ENCODE measurements around the gene RPTOR.

RPTOR gene

DNA sequence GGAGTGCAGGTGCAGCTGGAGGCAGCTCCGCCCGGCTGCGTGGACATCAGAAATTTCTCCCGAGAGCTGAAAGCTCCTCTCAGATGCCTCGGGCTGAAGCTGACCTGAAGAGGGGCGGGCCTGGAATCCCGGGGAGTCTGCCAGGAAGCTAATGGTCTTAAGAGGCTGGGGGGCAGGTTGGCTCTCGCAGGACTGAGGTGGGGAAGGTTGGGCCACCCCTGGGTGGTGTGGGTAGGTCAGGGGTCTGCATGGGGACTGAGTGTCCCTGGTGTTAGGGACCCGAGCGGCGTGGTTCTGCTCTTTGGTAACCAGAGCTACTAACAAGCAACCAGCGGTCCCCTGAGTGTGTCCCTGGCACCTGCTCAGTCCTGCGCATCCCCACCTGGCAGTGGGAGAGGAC lies 450.5 kb downstream of the RPTOR start:
- no peak for DNase-seq

DNA sequence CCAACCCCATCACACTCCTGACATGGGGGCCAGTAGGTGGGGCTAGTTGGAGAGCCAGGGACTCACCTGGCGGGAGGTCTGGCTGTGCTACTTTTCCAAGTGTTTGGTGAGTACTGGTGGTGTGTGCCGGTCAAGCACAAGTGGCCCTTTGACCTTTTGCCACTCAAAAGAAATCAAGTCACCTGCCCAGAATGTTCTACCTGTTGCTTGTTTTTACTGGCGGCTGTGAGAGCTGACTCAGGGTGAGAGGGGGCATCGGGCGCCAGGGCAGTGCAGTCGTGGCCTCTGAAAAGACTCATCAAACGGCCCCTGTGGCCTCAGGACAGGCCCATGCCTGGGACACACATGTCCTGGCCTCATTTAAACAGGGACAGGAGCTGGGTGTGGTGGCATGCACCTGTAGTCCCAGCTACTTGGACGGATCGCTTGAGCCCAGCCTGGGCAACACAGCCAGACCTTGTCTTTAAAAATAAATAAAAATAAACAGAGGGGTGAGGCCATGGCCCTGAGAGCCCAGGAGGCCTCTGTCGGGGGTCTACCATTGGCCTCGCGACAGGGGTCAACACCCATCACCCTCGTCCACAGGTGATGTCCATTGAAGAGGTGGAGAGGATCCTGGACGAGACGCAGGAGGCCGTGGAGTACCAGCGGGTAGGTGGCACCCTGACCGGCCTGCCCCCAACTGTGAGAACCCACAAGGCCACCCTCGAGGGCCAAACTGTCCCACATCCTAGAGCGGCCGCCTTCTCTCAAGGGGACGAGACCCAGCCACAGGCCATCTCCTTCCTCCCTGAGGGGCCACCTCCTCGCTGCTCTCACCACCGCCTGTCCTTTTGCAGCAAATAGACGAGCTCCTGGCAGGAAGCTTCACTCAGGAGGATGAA lies 452.0 kb downstream of the RPTOR start:
- DNase-seq, result no peak

DNA sequence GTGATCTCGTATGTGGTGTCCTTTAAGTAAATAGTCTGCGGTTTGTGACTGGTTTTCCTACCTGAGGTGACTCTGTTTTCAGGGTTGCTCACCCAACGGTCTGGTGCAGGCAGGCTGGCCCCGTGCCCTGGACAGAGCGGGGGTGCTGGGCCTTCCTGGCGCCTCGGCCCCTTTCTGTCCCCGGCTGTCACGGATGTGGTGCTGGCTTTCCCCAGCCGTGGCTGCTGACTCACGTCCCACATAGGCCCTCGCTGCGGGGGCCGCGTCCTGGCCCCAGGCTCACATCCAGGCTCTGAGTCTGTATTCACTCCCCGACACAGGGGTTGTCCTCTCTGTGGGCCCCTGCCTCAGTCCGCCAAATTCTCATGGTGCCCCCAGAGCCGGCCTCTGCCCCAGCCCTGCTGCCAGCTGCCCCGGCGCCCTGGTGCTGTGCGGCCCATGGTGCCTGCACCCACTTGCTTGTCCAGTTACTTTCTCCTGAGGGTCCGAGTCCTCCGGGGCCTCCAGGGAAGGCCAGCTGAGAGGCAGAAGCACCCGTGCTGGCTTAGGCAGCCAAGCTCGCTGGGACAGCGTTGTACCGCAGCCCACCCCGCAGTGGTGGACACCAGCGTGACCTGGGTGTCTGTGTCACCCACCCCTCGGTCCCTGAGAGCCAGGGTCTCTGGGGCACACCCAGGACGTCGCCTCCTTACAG lies 452.9 kb downstream of the RPTOR start:
- DNase-seq, result no peak

DNA sequence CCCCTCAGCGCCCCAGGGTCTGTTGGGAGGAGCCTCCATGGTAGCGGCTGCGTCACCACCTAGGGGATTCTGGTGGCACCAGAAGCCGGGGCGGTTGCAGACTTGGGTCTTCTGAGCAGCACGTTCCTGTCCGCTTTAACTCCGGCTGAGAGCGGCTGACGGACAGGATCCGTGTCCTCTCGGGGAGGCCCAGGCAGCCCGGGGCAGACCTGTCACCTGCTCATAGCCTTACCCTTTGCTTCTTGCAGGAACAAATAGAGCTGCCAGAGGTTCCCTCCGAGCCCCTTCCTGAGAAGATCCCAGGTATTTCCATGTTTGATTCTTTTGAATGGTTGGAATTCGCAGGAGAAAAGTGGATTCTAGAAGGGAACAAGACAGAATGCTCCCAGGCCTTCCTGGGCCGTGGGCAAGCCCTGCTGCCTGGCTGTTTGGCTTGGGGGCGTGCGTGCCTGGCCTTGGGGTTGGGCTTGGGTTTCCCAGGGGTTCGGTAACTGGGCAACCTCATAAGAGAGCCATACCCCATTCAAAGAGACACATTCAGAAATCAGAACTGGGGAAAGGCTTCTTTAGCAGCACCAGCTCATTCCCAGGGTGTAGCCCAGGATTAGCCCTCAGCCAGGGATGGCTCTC lies 453.6 kb downstream of the RPTOR start:
- DNase-seq, result no peak

DNA sequence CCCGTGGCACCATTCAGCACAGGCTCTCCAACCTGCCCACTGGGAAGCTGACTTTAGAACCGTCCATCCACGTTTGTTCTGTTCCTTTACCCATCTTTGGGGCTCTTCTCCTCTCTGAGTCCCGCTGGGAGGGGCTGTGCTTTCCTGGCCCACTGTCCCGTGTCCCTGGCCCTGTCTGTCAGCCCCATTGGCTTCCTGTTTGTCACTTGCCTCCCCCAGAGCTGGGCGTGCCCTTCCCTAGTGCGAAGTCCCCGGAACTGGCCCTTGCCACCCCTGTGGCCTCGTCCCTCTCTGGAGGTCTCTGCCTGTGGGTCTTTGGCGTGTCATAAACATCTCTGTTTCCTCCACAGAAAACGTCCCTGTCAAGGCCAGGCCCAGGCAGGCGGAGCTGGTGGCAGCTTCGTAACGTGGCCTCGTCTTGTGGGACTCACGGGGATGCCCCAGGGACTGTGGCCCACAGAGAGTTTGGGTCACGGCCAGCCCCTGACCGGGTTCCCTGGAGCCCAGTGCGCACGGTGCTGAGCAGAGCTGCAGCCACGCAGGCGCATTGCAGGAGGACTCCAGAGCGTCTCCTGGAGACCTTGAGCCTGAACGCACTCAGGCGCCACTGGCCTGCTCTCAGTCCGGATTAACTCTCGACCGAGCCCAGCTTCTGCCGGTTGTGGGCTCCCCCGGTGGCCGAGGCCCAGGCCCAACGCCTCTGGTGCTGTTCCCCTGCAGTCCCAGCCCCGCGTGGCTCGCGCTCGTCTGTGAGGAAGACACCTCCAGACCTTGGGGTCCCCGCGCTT lies 454.3 kb downstream of the RPTOR start:
- DNase-seq, result no peak

DNA sequence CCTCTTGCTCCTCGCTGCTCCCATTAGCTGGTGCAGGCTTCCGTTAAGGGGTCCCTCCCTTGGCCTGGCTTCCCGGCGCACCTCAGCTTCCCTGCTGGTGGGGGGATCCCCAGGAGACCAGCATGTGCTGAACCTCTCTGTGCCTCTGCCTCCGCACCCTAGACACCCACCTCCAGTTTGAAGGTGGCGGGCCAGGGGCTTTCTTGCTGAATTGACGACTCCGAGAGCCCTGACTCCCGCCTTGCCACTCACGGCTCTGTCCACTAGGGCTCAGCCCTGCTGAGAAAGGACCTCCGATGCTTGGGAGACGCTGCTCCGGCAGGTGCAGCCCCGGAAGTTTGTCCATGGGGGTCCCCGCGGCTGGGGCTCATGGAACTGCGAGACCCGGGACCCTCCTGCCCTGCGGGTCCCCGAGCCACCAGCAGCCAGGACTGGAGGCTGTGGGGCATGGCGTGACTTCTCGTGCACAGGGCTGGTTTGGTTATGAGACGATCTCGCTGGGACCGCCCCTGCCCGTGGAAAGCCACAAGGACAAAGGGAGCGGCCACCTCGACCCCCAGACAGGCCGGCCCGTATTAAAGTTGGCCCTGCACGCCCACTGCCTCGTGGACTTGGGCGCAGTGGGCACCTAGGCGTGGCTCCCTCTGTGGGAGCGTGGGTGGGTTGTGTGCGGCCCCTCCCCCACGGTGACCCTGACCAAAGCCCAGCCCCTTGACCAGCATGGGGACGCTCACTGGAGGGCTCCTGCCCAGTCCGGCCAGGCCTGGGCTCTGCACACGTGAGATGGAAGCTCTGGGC lies 455.1 kb downstream of the RPTOR start:
- DNase-seq, result no peak

DNA sequence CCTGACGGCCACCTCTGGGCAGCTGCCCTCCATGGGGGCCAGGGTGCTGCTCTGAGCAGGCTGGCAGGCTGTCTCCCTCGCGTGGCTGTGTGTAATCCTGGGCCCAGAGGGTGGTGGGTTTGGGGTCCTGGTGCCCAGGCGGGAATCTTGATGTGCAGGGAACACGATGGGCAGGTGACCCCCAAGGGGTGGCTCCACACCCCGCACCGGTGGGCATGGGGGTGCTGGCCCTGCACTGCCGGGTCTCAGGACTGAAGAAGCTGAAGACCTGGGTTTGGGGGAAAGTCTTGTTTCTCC lies 455.6 kb downstream of the RPTOR start:
- no peak for DNase-seq

DNA sequence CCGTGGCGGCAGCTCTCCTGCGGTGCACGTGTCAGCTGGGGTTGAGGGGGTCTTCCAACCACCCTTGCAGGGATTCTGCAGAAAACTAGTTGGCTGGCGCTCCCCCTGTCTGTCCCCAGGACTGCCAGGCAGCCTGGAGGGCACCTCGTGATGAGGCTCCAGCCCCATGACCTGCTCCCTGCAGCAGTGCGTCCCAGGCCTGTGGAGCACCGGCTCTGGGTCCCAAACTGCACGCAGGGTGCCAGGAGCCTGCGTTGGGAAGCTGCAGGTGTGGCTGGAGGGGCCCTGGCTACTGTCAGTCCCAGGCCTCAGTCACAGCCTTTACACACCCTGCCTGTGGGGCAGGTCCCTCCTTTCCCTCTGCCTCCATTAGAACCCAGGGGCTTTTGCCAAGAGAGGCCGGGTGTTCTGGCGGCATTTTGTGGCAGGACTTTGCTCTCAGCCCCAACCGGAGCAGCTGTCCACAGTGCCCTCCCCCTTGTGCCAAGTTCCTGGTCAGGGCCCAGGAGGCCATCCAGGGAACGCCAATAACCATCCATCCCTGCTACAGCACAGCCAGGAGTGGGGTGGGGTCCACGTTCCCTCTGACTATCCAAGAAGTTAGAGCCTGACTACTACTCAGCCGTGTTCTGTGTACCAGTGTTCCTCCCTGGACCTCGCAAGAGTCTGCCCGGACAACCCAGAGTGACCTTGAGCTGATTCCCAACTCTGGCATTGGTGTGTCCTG lies 456.2 kb downstream of the RPTOR start:
- no peak for DNase-seq

DNA sequence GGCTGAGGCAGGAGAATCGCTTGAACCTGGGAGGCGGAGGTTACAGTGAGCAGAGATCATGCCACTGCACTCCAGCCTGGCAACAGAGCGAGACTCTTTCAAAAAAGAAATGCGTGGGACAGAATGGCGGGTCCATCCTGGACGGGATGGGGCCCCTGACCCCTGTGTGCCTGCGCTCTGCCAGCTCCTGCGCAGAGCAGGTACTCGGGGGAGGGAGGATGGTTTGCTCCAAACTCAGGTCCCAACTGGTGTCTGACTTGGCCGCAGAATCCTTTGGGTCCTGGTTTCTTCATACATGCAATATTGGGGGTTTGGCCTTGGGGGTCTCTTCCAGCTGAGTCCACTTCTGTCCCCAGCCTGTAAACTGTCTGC lies 457.4 kb downstream of the RPTOR start:
- DNase-seq, result no peak

DNA sequence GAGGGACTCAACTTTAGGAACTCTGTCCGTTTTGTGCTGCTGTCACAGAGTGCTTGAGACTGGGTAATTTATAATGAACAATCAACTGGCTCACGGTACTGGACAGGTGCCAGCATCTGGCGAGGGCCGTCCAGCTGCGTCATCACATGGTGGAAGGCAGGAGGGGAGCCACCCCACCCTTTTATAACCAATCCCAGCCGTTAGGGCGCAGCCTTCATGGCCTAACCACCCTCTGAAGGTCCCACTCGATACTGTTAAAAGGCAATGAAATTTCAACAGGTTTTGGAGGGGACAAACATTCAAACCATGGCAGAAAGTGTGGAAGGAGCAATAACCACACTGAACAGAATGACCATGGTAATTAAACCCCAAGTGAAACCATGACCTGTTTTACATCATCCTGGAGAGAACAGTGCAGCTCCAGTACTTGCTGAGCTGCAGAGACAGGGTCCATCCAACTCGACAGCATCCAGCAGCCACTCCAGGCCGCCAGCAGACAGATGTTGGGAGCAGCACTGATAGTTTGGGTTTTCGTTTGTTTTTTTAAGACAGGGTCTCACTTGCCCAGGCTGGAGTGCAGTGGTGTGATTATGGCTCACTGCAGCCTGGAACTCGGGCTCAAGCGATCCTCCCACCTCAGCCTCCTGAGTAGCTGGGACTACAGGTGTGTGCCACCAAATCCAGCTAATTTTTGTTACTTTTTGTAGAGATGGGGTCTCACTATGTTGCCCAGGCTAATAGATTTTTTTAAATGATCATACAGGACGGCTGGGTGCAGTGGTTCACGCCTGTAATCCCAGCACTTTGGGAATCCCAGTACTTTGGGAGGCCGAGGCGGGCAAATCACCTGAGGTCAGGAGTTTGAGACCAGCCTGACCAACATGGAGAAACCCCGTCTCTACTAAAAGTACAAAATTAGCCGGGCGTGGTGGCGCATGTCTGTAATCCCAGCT lies 458.0 kb downstream of the RPTOR start:
- DNase-seq, result no peak

DNA sequence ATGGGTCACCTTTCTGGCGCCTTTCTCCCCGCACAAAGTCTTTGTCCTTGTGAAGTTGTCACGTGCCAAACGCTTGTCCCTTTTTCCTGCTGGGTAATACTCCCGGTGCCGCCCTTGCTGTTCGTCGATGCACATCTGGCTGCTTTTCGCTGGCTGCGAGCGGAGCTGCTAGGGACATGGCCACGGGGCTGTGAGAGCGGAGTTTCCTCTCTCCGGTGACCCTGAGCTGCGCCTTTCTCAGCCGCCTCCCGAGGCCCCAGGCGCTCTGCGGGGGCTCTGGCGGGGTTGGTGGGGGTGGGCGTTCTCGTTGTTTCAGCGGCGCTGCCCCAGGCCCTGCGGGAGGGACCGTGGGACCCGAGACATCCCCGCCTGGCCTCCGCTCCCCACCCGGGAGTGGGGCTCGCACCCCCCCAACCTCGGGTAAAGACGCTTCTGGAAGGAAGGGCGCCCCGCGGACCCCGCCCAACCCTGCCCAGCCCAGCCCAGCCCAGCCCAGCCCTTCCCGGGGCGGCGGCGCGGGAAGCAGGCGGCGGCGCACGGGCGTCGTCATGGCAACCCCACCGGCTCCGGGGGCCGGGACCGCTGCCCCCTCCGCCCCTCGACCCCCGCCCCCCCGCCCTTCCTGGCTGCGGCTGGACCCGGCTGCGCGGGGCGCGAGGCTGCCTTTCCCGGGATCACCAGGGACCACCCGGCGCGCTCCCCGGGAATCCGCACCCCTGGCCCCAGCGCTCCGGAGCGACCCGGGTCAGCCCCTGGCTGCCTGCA lies 459.3 kb downstream of the RPTOR start:
- peak; percentile 12 to 15 for DNase-seq

DNA sequence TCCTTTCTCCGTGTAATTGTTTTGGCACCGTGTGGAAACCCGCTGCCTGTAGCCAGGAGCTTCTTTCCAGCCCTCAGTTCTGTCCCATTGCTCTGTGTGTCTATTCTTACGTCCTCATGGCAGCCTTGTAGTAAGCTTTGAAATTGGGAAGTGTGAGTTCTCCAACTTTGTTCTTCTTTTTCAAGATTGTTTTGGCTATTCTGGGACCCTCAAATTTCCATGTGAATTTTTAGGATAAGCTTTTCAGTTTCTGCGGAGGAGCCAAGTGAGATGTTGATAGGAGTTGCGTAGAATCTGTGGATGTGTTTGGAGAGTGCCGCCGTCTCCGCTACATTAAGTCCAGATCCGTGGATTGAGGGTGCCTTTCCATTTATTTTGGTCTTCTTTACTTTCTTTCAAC lies 462.3 kb downstream of the RPTOR start:
- DNase-seq, result no peak

DNA sequence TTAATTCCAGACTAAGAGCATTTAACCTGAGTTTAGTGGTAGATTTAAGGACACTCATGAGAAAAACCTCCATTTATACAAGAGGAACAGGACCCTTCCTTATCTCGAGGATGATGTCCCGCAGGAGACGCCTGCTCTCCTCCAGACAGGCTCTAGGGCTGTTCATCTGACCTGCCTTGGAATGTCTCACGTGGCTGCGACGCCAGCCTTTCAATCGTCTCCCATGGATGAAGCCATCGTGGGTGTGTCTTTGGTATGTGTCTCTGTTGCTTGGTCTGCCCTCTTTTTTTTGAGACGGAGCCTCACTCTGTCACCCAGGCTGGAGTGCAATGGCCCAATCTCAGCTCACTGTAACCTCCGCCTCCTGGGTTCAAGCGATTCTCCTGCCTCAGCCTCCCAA lies 463.5 kb downstream of the RPTOR start:
- DNase-seq, result no peak

DNA sequence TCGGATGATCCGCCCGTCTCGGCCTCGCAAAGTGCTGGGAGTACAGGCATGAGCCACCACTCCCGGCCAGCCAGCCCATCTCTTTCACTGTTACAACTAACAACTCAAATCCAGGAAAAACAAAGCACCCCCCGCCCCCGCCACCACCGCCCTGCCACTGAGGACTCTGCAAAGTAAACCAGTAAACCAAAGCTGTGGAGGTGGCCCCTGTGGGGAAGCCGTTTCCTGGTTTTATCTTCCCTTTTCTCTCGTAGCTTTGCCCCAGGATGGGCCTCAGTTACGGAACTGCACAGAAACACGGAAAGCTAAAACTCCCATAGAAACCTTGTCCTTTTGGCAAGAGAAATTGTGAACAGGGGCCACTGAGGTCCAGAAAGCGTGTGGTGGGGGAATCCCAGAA lies 464.5 kb downstream of the RPTOR start:
- peak; percentile 48 to 67 for DNase-seq

DNA sequence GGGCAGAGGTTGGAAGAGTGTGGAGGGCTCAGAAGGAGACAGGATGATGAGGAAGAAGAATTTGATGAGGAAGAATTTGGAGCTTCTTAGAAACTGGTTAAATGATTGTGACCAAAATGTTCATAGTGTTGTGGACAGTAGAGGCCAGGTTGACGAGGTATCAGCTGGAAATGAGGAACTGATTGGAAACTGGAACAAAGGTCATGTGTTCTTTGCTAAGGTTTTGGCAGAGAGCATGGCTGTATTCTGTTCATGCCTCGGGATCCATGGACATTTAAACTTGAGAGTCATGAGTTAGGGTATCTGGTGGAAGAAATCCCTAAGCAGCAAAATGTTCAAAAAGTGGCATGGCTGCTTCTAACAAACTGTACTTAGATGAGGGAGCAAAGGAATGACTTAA lies 466.3 kb downstream of the RPTOR start:
- no peak for DNase-seq

DNA sequence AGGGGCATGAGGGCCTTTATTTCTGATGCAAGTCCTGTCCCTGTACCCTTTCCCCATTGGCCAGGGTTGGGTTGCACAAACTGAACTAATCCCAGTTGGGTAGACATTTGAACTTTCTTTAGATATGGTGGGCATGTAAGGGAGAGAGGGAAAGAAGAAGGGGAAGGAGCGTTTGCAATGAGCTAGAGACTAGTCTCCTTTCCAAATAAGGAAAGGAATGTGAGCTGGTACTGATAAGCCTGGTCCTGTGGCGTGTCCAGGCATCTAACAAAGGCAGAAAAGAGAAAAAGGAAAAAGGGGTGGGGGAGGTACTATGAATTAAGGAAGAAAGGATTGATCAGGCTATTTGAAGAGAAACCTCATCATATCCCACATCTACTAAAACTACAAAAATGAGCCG lies 467.3 kb downstream of the RPTOR start:
- no peak for DNase-seq

DNA sequence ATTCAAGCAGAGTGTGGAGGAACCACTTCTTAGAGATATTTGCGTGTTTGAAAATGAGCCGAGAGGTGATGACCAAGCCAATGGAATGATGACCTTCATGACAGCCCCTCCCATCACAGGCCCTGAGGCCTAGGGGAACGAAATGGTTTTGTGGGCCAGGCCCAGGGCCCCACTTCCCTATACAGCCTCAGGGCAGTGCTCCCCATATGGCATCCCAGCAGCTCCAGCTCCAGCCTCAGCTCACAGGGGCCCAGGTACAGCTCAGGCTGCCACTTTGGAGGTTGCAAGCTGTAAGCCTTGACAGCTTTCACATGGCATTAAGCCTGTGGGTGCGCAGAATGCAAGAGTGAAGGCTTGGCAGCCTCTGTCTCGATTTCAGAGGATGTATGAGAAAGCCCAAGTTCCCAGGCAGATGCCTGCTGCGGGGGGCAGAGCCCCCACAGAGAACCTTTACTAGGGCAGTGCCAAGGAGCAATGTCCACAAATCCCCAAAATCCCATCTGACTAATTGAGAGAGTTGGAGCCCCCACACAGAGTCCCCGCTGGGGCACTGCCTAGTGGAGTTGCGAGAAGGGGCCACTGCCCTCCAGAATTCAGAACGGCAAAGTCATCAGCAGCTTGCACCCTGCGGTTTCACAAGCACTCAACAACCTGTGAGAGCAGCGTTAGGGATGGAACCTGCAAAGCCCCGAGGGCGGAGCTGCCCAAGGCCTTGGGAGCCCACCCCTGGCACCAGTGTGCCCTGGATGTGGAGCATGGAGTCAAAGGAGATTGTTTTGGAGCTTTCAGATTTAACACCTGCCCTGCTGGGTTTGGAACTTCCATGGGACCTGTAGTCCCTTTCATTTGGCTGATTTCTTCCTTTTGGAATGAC lies 468.2 kb downstream of the RPTOR start:
- DNase-seq, result no peak

DNA sequence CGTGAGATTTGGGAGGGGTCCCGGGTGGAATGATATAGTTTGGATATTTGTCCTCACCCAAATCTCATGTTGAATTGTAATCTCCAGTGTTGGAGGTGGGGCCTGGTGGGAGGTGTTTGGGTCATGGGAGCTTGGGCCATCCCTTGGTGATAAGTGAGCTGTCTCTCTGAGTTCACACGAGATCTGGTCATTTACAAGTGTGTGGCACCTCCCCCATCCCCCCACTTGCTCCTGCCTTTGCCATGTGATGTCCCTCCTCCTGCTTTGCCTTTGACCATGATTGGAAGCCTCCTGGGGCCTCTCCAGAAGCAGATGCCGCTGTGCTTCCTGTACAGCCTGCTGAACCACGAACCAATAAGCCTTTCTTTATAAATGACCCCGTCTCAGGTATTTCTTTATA lies 469.0 kb downstream of the RPTOR start:
- DNase-seq, result no peak

DNA sequence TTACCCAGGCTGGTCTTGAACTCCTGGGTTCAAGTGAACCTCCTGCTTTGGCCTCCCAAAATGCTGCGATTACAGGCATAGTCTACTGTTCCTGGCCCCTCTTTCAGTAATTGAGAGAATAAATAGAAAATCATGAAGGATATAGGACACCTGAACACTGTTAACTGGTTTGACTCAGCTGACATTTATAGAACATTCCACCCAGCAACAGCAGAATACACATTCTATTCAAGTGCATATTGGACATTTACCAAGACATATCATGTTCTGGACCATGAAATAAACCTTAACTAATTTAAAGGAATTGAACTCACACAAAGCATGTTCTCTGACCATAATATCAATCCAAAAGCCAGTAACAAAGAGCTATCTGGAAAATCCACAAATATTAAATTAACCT lies 470.5 kb downstream of the RPTOR start:
- DNase-seq, result no peak

All from inflammatory macrophage treated with lipopolysaccharide for 1 hour (primary cell).